ENCODE measurements around the gene AKAP1.

The AKAP1 gene

DNA sequence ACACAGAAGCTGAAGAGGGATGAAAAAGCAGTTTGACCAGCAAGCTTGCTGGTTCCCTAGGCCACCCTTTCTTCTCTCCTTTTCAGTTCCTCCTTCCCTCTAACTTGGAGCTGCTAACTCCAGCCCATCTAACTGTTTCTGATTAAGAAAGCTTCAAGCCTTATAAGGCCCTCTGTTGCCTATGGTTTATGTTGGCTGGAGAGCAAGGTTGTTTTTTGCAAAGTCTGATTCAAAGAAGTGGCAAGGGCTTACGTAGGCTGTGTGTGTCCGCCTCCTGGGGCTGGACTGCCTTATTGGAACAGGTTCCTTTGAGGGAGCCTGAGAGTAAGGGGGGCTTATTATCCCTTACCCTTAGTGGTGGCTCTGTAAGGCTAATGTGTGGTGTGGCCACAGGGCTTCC lies 7.1 kb downstream of the AKAP1 start:
- no peak overlapping the region for H2BK120ac ChIP-seq (ENCODE audit: insufficient read depth, low read length, poor library complexity)
- H3K27me3 ChIP-seq (ENCODE audit: insufficient read depth, low read length) = no peaks in the 10 kb centered on the region
- H3K4me3 ChIP-seq (ENCODE audit: low read depth, low read length) = no peak overlapping the region
- H3K79me1 ChIP-seq (ENCODE audit: low read length) = no peaks in the 10 kb centered on the region
- H2BK12ac ChIP-seq (ENCODE audit: low read length) = no peak overlapping the region
- H3K9me3 ChIP-seq (ENCODE audit: insufficient read depth, low read depth, low read length) = no peaks in the 10 kb centered on the region
- H3K23ac ChIP-seq (ENCODE audit: low read length) = no peak overlapping the region
- H4K8ac ChIP-seq (ENCODE audit: low read depth, low read length) = no peak overlapping the region
- no peak overlapping the region for H2BK5ac ChIP-seq (ENCODE audit: low read depth, low read length, poor library complexity)
- no peaks in the 10 kb centered on the region for H3K4me1 ChIP-seq (ENCODE audit: control insufficient read depth in 1 of 2, insufficient read depth in 2 of 2, low read length in 2 of 2)
- H3K27ac ChIP-seq (ENCODE audit: low read depth, low read length) = no peak overlapping the region
- no peak overlapping the region for H3K18ac ChIP-seq (ENCODE audit: low read length)
- DNase-seq = no peak
- H3K36me3 ChIP-seq (ENCODE audit: control insufficient read depth in 1 of 2, insufficient read depth in 2 of 2, low read length in 2 of 2) = no peaks in the 10 kb centered on the region
- no peak overlapping the region for H2AFZ ChIP-seq (ENCODE audit: insufficient read depth, low read length, poor library complexity)
- no peak overlapping the region for H3K4me2 ChIP-seq (ENCODE audit: low read length)
- H2AK5ac ChIP-seq (ENCODE audit: low read length) = no peak overlapping the region
- H3K9ac ChIP-seq (ENCODE audit: low read length) = no peak overlapping the region
- no peak overlapping the region for H3K14ac ChIP-seq (ENCODE audit: low read length)
- H4K91ac ChIP-seq (ENCODE audit: low read depth, low read length) = no peak overlapping the region
- peaks cover 2% of the 10 kb centered on the region for H3K79me2 ChIP-seq (ENCODE audit: control insufficient read depth, insufficient read depth, low read length, poor library complexity)
- no peak overlapping the region for H4K12ac ChIP-seq (ENCODE audit: low read depth, low read length)
- no peak overlapping the region for H3K4ac ChIP-seq (ENCODE audit: low read depth, low read length)
- WGBS (ENCODE audit: extremely low coverage, insufficient coverage, insufficient read length) = no CpG with 5 or more reads among the region's 2 CpGs

DNA sequence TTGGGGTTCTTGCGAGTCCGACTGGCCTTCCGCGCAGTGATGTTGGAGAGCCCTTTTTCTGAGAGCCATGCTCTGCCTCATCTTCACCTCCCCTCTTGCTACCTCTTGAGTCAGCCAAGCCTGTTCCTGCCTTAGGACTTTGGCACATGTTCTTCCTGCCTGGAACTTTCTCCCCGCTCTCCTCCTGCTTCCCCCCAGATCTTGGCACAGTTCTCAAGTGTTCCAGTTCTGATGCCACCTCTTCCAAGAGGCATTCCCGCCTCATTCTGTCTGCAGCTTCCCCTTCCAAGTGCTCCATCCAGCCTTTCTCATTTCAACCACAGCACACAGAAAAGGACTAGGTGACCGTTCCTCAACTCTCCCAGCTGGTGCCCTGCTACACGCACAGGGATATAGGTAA lies 7.7 kb downstream of the AKAP1 start:
- Histone ChIP-seq H4K91ac (ENCODE audit: low read depth, low read length) (no peak overlapping the region), H3K9ac (ENCODE audit: low read length) (no peak overlapping the region)
- no CpG with 5 or more reads among the region's 8 CpGs for WGBS (ENCODE audit: extremely low coverage, insufficient coverage, insufficient read length)

DNA sequence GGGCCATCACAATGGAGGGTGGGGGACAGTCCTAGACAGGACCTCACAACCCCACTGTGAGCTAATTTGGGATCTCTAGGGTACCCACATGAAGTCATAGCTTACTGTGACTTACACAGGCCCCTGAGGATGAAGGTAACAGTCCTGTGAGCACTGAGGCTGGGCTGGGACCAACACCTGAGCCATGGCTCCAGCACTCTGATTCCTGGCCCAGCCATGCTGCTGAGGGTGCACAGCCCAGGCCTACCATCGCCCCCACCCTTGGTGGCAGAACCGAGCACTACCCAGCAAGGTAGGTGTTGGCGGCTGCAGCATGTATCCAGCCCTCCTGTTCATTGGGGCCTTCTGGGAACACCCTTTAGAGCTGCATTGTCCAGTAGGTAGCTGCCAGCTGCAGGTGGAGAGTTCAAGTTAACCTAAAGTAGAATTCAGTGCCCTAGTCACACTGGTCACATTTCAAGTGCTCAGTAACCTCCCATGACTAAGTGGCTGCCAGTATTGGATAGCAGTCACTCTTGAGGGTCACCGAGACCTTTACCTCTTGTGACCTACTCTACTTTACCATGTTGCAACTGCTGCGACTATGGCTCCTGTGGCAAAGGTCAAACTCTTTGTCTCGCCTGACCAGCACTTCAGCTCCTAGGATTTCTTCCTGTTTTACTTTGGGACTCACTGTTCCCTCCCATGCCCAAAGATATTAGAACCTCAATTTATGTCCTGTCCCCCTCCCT lies 11.6 kb downstream of the AKAP1 start:
- WGBS (ENCODE audit: extremely low coverage, insufficient coverage, insufficient read length) = no CpG with 5 or more reads among the region's 6 CpGs
- no peak overlapping the region for H2BK5ac ChIP-seq (ENCODE audit: low read depth, low read length, poor library complexity)
- no peak overlapping the region for H3K23ac ChIP-seq (ENCODE audit: low read length)
- H3K9ac ChIP-seq (ENCODE audit: low read length) = no peak overlapping the region
- no peak for DNase-seq
- no peaks in the 10 kb centered on the region for H3K9me3 ChIP-seq (ENCODE audit: insufficient read depth, low read depth, low read length)
- no peak overlapping the region for H3K14ac ChIP-seq (ENCODE audit: low read length)
- no peak overlapping the region for H4K8ac ChIP-seq (ENCODE audit: low read depth, low read length)
- H3K18ac ChIP-seq (ENCODE audit: low read length) = no peak overlapping the region
- H4K91ac ChIP-seq (ENCODE audit: low read depth, low read length) = no peak overlapping the region
- no peak overlapping the region for H4K12ac ChIP-seq (ENCODE audit: low read depth, low read length)
- H2AK5ac ChIP-seq (ENCODE audit: low read length) = no peak overlapping the region
- H3K4ac ChIP-seq (ENCODE audit: low read depth, low read length) = no peak overlapping the region
- no peak overlapping the region for H2BK12ac ChIP-seq (ENCODE audit: low read length)
- no peaks in the 10 kb centered on the region for H3K36me3 ChIP-seq (ENCODE audit: control insufficient read depth in 1 of 2, insufficient read depth in 2 of 2, low read length in 2 of 2)
- H3K4me1 ChIP-seq (ENCODE audit: control insufficient read depth in 1 of 2, insufficient read depth in 2 of 2, low read length in 2 of 2) = no peaks in the 10 kb centered on the region
- H3K79me2 ChIP-seq (ENCODE audit: control insufficient read depth, insufficient read depth, low read length, poor library complexity) = peaks cover 2% of the 10 kb centered on the region
- no peak overlapping the region for H3K4me2 ChIP-seq (ENCODE audit: low read length)
- H3K27me3 ChIP-seq (ENCODE audit: insufficient read depth, low read length) = no peaks in the 10 kb centered on the region
- no peak overlapping the region for H3K4me3 ChIP-seq (ENCODE audit: low read depth, low read length)
- no peak overlapping the region for H2BK120ac ChIP-seq (ENCODE audit: insufficient read depth, low read length, poor library complexity)
- no peak overlapping the region for H3K27ac ChIP-seq (ENCODE audit: low read depth, low read length)
- H3K79me1 ChIP-seq (ENCODE audit: low read length) = no peaks in the 10 kb centered on the region
- H2AFZ ChIP-seq (ENCODE audit: insufficient read depth, low read length, poor library complexity) = no peak overlapping the region

More for the DNA sequence above, 7.7 kb downstream of the AKAP1 start:
- H3K23ac ChIP-seq (ENCODE audit: low read length) = no peak overlapping the region
- H2BK5ac ChIP-seq (ENCODE audit: low read depth, low read length, poor library complexity) = no peak overlapping the region
- no peak overlapping the region for H3K4me2 ChIP-seq (ENCODE audit: low read length)
- H2BK12ac ChIP-seq (ENCODE audit: low read length) = no peak overlapping the region
- no peak overlapping the region for H4K8ac ChIP-seq (ENCODE audit: low read depth, low read length)
- no peak overlapping the region for H3K18ac ChIP-seq (ENCODE audit: low read length)
- no peak overlapping the region for H2BK120ac ChIP-seq (ENCODE audit: insufficient read depth, low read length, poor library complexity)
- H3K36me3 ChIP-seq (ENCODE audit: control insufficient read depth in 1 of 2, insufficient read depth in 2 of 2, low read length in 2 of 2) = no peaks in the 10 kb centered on the region
- H2AK5ac ChIP-seq (ENCODE audit: low read length) = no peak overlapping the region
- H2AFZ ChIP-seq (ENCODE audit: insufficient read depth, low read length, poor library complexity) = no peak overlapping the region
- peaks cover 2% of the 10 kb centered on the region for H3K79me2 ChIP-seq (ENCODE audit: control insufficient read depth, insufficient read depth, low read length, poor library complexity)
- no peaks in the 10 kb centered on the region for H3K9me3 ChIP-seq (ENCODE audit: insufficient read depth, low read depth, low read length)
- no peaks in the 10 kb centered on the region for H3K79me1 ChIP-seq (ENCODE audit: low read length)
- no peak overlapping the region for H3K4ac ChIP-seq (ENCODE audit: low read depth, low read length)
- no peak overlapping the region for H3K4me3 ChIP-seq (ENCODE audit: low read depth, low read length)
- H3K14ac ChIP-seq (ENCODE audit: low read length) = no peak overlapping the region
- DNase-seq = no peak
- H3K27ac ChIP-seq (ENCODE audit: low read depth, low read length) = no peak overlapping the region
- H3K4me1 ChIP-seq (ENCODE audit: control insufficient read depth in 1 of 2, insufficient read depth in 2 of 2, low read length in 2 of 2) = no peaks in the 10 kb centered on the region
- no peaks in the 10 kb centered on the region for H3K27me3 ChIP-seq (ENCODE audit: insufficient read depth, low read length)
- no peak overlapping the region for H4K12ac ChIP-seq (ENCODE audit: low read depth, low read length)

DNA sequence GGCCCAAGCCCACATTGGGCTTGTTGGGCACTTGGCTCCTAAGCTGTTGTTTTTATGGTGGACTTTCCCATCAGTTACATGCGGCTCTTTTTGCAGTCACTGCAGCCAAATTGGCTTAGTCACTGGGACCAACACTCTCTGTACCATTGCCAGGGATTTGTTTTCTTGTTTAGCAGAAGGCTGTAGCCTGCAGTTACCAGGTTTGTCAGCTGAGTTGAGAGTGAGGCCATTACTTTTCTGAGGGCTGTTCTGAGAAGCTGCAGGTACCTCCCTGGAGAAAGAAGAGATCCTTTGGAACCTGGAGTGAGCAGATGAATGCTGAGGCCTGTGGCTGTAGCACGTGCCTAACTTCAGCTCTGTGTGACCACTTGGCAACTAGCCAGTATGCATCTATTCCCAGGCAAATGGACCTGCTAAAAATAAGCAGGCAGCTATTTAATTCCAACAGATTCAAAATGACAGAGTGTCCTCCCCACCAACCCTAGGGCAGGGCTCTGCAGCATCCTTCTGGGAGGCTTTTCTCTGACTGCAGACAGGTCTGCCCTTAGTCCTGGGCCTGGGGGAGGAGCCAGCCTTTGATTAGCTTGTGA lies 12.9 kb downstream of the AKAP1 start:
- Histone ChIP-seq H2AFZ (ENCODE audit: insufficient read depth, low read length, poor library complexity) (no peak overlapping the region), H3K14ac (ENCODE audit: low read length) (no peak overlapping the region), H3K79me2 (ENCODE audit: control insufficient read depth, insufficient read depth, low read length, poor library complexity) (peaks cover 2% of the 10 kb centered on the region), H3K4me3 (ENCODE audit: low read depth, low read length) (no peak overlapping the region), H2AK5ac (ENCODE audit: low read length) (no peak overlapping the region), H3K23ac (ENCODE audit: low read length) (no peak overlapping the region), H3K27ac (ENCODE audit: low read depth, low read length) (no peak overlapping the region), H3K4ac (ENCODE audit: low read depth, low read length) (no peak overlapping the region), H3K36me3 (ENCODE audit: control insufficient read depth in 1 of 2, insufficient read depth in 2 of 2, low read length in 2 of 2) (no peaks in the 10 kb centered on the region), H2BK120ac (ENCODE audit: insufficient read depth, low read length, poor library complexity) (no peak overlapping the region), H2BK5ac (ENCODE audit: low read depth, low read length, poor library complexity) (no peak overlapping the region), H4K8ac (ENCODE audit: low read depth, low read length) (no peak overlapping the region), H3K18ac (ENCODE audit: low read length) (no peak overlapping the region), H4K91ac (ENCODE audit: low read depth, low read length) (no peak overlapping the region), H3K4me2 (ENCODE audit: low read length) (no peak overlapping the region), H2BK12ac (ENCODE audit: low read length) (no peak overlapping the region), H3K9me3 (ENCODE audit: insufficient read depth, low read depth, low read length) (no peaks in the 10 kb centered on the region), H3K27me3 (ENCODE audit: insufficient read depth, low read length) (no peaks in the 10 kb centered on the region), H4K12ac (ENCODE audit: low read depth, low read length) (no peak overlapping the region), H3K4me1 (ENCODE audit: control insufficient read depth in 1 of 2, insufficient read depth in 2 of 2, low read length in 2 of 2) (no peaks in the 10 kb centered on the region), H3K79me1 (ENCODE audit: low read length) (no peaks in the 10 kb centered on the region), H3K9ac (ENCODE audit: low read length) (no peak overlapping the region)
- DNase-seq = no peak
- no CpG with 5 or more reads among the region's 2 CpGs for WGBS (ENCODE audit: extremely low coverage, insufficient coverage, insufficient read length)

Data from trophoblast cell (in vitro differentiated cells and primary cell).